Astrocyte (in vitro differentiated cells and primary cell): ENCODE data around the gene HLA-DMB. TPM values are rescaled to one million over a fixed set of nuclear protein-coding genes. Genes with fewer than 3 reads are reported as not detected.

Source experiments
- DNase-seq: peaks from one replicate; pipeline ENCODE4 v3.0.0-alpha.2; 2010; ENCODE audit warnings: low read depth
- FAIRE-seq: peaks from 2 replicates; lab custom pipeline; 2011; peaks lifted over from hg19 to GRCh38; lab: Jason Lieb, UNC
- H2AFZ ChIP-seq: 2 replicates; pipeline ENCODE4 v1.6.0; 2012; ENCODE audit warnings: low read depth, low read length, inconsistent platforms
- H3K27ac ChIP-seq: 2 replicates; pipeline ENCODE4 v1.5.1; 2011; ENCODE audit warnings: low read depth, low read length, inconsistent platforms
- H3K27me3 ChIP-seq: 2 replicates; pipeline ENCODE4 v1.6.0; 2011; ENCODE audit warnings: low read length, inconsistent platforms; ENCODE audit not compliant: insufficient read depth
- H3K36me3 ChIP-seq: 2 replicates; pipeline ENCODE4 v1.5.1; 2011; ENCODE audit warnings: low read length, inconsistent platforms; ENCODE audit not compliant: insufficient read depth
- H3K4me1 ChIP-seq: 2 replicates; pipeline ENCODE4 v1.5.1; 2011; ENCODE audit warnings: low read length, inconsistent platforms; ENCODE audit not compliant: insufficient read depth
- H3K4me2 ChIP-seq: 2 replicates; pipeline ENCODE4 v1.6.0; 2012; ENCODE audit warnings: low read length, inconsistent platforms
- H3K4me3 ChIP-seq: 2 replicates; pipeline ENCODE4 v1.5.1; 2011; ENCODE audit warnings: low read depth, mild to moderate bottlenecking, low read length, inconsistent platforms; ENCODE audit not compliant: insufficient read depth
- H3K79me2 ChIP-seq: 2 replicates; pipeline ENCODE4 v1.6.0; 2012; ENCODE audit warnings: mild to moderate bottlenecking, low read length, inconsistent platforms; ENCODE audit not compliant: insufficient read depth
- H3K9ac ChIP-seq: 2 replicates; pipeline ENCODE4 v1.6.0; 2012; ENCODE audit warnings: mild to moderate bottlenecking, low read length, inconsistent platforms
- H3K9me3 ChIP-seq: 2 replicates; pipeline ENCODE4 v1.5.1; 2012; ENCODE audit warnings: low read depth, mild to moderate bottlenecking, low read length, inconsistent platforms; ENCODE audit not compliant: insufficient read depth
- H4K20me1 ChIP-seq: 2 replicates; pipeline ENCODE4 v1.6.0; 2012; ENCODE audit warnings: low read length, inconsistent platforms; ENCODE audit not compliant: insufficient read depth
- H3K27ac Mint-ChIP-seq: one replicate; pipeline ENCODE4 v1.8.0; 2021; ENCODE audit warnings: mild to moderate bottlenecking, mixed read lengths; ENCODE audit not compliant: unreplicated experiment
- H3K27me3 Mint-ChIP-seq: one replicate; pipeline ENCODE4 v1.8.0; 2021; ENCODE audit warnings: low read depth, mixed read lengths; ENCODE audit not compliant: unreplicated experiment
- H3K36me3 Mint-ChIP-seq: one replicate; pipeline ENCODE4 v1.8.0; 2021; ENCODE audit warnings: low read depth, mixed read lengths; ENCODE audit not compliant: unreplicated experiment
- H3K4me1 Mint-ChIP-seq: one replicate; pipeline ENCODE4 v1.8.0; 2021; ENCODE audit warnings: low read depth, mixed read lengths; ENCODE audit not compliant: unreplicated experiment
- H3K4me3 Mint-ChIP-seq: one replicate; pipeline ENCODE4 v1.8.0; 2021; ENCODE audit warnings: mild to moderate bottlenecking, moderate library complexity, mixed read lengths; ENCODE audit not compliant: unreplicated experiment
- H3K9me3 Mint-ChIP-seq: one replicate; pipeline ENCODE4 v1.8.0; 2021; ENCODE audit warnings: mild to moderate bottlenecking, mixed read lengths; ENCODE audit not compliant: unreplicated experiment
- CTCF ChIP-seq: IDR thresholded peaks from 2 replicates; pipeline ENCODE4 v1.5.1; 2011; ENCODE audit warnings: low read depth, mild to moderate bottlenecking, inconsistent platforms, low read length, moderate library complexity; ENCODE audit not compliant: insufficient read depth
- EZH2 ChIP-seq: IDR thresholded peaks from 2 replicates; pipeline ENCODE4 v1.6.1; 2012; ENCODE audit warnings: mild to moderate bottlenecking, low read length, inconsistent platforms; ENCODE audit not compliant: insufficient read depth
- total RNA-seq: library from RNA; stranded (reverse); gene quantifications from 2 replicates; pipeline ENCODE4 v1.2.1, GENCODE V29; 2021

Gene HLA-DMB
- total RNA-seq, 1 donor from 2014 or later, result 0.11 TPM

- TF ChIP-seq EZH2 (no peak), CTCF (no peak)
- no peak for DNase-seq
- Histone ChIP-seq H3K79me2 (peaks cover 26% of the 10 kb centered on the region), H4K20me1 (no peaks in the 10 kb centered on the region), H3K4me3 (no peak overlapping the region), H3K4me2 (no peak overlapping the region), H3K9ac (no peak overlapping the region), H2AFZ (no peak overlapping the region), H3K9me3 (no peaks in the 10 kb centered on the region), H3K27ac (no peak overlapping the region), H3K36me3 (no peaks in the 10 kb centered on the region), H3K4me1 (peaks cover 13% of the 10 kb centered on the region), H3K27me3 (no peaks in the 10 kb centered on the region)
- H3K4me3 Mint-ChIP-seq, result no peak overlapping the region
- H3K36me3 Mint-ChIP-seq, result no peaks in the 10 kb centered on the region
- H3K9me3 Mint-ChIP-seq, result no peaks in the 10 kb centered on the region
- no peaks in the 10 kb centered on the region for H3K27me3 Mint-ChIP-seq
- H3K4me1 Mint-ChIP-seq, result peaks cover 21% of the 10 kb centered on the region
- no peak for FAIRE-seq
- H3K27ac Mint-ChIP-seq, result no peak overlapping the region
Observed at GRCh38 chr6:32964776-32965175, 23.9 kb upstream of the HLA-DMB start.

GRCh38 chr6:32963866-32964265, 23.0 kb upstream of the HLA-DMB start:
- no peaks in the 10 kb centered on the region for H3K27me3 ChIP-seq
- TF ChIP-seq CTCF (no peak), EZH2 (no peak)
- no peaks in the 10 kb centered on the region for H3K36me3 Mint-ChIP-seq
- H4K20me1 ChIP-seq, result no peaks in the 10 kb centered on the region
- no peak overlapping the region for H3K27ac Mint-ChIP-seq
- H3K36me3 ChIP-seq, result no peaks in the 10 kb centered on the region
- no peak overlapping the region for H3K9ac ChIP-seq
- no peak for DNase-seq
- H2AFZ ChIP-seq, result no peak overlapping the region
- H3K9me3 ChIP-seq, result no peaks in the 10 kb centered on the region
- no peak for FAIRE-seq
- H3K27ac ChIP-seq, result no peak overlapping the region
- H3K4me1 ChIP-seq, result peaks cover 8% of the 10 kb centered on the region
- no peaks in the 10 kb centered on the region for H3K27me3 Mint-ChIP-seq
- no peaks in the 10 kb centered on the region for H3K9me3 Mint-ChIP-seq
- H3K4me3 ChIP-seq, result no peak overlapping the region
- peaks cover 20% of the 10 kb centered on the region for H3K79me2 ChIP-seq
- peaks cover 21% of the 10 kb centered on the region for H3K4me1 Mint-ChIP-seq
- no peak overlapping the region for H3K4me2 ChIP-seq
- peak overlapping the region; percentile 28 for H3K4me3 Mint-ChIP-seq

GRCh38 chr6:32962213-32962826, 21.5 kb upstream of the HLA-DMB start:
- H3K36me3 ChIP-seq, result no peaks in the 10 kb centered on the region
- no peak overlapping the region for H3K4me2 ChIP-seq
- H3K4me3 Mint-ChIP-seq, result no peak overlapping the region
- H3K27me3 ChIP-seq, result no peaks in the 10 kb centered on the region
- H3K4me1 Mint-ChIP-seq, result peaks cover 20% of the 10 kb centered on the region
- no peak overlapping the region for H2AFZ ChIP-seq
- H3K9me3 Mint-ChIP-seq, result no peaks in the 10 kb centered on the region
- H3K36me3 Mint-ChIP-seq, result no peaks in the 10 kb centered on the region
- TF ChIP-seq CTCF, result no peak
- no peak for TF ChIP-seq EZH2
- no peak overlapping the region for H3K27ac ChIP-seq
- H3K9me3 ChIP-seq, result no peaks in the 10 kb centered on the region
- H4K20me1 ChIP-seq, result no peaks in the 10 kb centered on the region
- H3K27me3 Mint-ChIP-seq, result no peaks in the 10 kb centered on the region
- no peak overlapping the region for H3K27ac Mint-ChIP-seq
- H3K4me1 ChIP-seq, result peaks cover 5% of the 10 kb centered on the region
- peaks cover 10% of the 10 kb centered on the region for H3K79me2 ChIP-seq
- DNase-seq (no peak), FAIRE-seq (no peak)
- no peak overlapping the region for H3K4me3 ChIP-seq
- no peak overlapping the region for H3K9ac ChIP-seq
